ENCODE data around the gene ATP8A2.
A peak's percentile ranks its signal among the peaks of the same experiment; 100 is the strongest.
"Not testable (repeated sequence)": the region's sequence is repeated elsewhere in the genome, so short reads cannot be mapped to it uniquely, and the experiment has no call there.

Gene ATP8A2

DNA sequence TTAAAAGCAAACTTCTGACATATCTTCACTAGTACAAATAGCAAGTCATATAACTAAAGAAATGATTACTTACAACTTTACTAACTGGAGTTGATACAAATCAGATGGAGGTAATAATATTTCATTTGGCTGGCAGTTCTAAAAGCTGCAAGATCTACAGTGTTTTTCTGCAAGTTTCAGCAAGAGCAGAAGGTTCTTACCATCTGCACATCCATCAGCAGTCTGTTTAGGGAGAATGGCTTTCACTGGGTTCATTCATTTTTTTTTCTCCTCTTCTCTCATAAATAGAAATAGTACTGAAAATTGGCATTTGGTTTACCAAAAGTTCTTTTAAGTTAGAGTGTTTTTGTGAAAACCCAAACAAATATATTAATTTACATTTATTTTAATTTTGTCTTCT, 683.1 kb downstream of the ATP8A2 start:
- H3K4me1 Mint-ChIP-seq = peaks cover 29% of the 10 kb centered on the region
- H3K27ac Mint-ChIP-seq = no peak overlapping the region
- H3K36me3 Mint-ChIP-seq (ENCODE audit: low read depth) = no peaks in the 10 kb centered on the region
- H3K4me3 Mint-ChIP-seq = no peak overlapping the region
- no peak for TF ChIP-seq CTCF (IDR thresholded peaks at IDR 0.05)
- H3K9me3 Mint-ChIP-seq = no peaks in the 10 kb centered on the region
- H3K27me3 Mint-ChIP-seq (ENCODE audit: low read depth, poor library complexity) = peaks cover 48% of the 10 kb centered on the region
- DNase-seq = no peak

DNA sequence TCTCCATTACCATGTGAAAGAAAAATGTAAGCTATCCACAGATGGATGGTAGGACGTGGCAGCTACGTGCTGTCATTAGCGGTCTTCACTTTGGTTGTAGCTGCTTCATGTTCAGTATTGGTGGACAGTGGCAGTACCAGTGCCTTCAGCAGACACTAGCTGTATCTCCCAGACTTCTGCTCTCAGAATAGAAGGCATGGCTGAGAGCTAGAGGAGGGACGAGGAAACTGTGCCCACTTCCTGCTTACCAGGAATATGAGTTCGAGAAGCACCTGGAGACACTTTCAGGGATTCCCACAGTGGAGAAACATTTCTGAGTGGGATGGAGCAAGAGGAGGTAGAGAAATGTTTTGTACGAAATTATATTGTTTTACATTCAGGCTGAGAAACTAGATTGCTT, 686.9 kb downstream of the ATP8A2 start:
- DNase-seq = no peak
- H3K4me1 Mint-ChIP-seq = peaks cover 54% of the 10 kb centered on the region
- no peaks in the 10 kb centered on the region for H3K9me3 Mint-ChIP-seq
- H3K36me3 Mint-ChIP-seq (ENCODE audit: low read depth) = no peaks in the 10 kb centered on the region
- TF ChIP-seq CTCF (IDR thresholded peaks at IDR 0.05) = no peak
- H3K4me3 Mint-ChIP-seq = no peak overlapping the region
- no peak overlapping the region for H3K27ac Mint-ChIP-seq
- peaks cover 28% of the 10 kb centered on the region for H3K27me3 Mint-ChIP-seq (ENCODE audit: low read depth, poor library complexity)

DNA sequence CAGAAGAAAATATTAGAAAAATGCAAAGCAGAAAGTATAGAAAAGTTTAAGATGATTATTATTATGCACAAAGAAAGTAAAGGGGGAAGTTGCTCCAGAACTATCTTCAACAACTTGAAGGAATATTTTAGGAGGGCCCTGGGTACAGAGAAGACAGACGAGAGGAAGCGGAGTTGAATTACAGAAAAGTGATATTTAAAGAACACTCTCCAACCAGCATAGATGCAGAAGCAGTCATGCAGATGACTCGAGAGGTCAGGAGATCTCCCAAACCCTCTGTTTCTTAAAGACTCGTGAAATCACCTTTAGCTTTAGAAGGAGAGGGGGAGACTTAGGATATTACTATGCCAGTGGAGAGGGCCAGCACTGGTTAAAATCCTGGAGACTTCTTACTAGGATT, 688.6 kb downstream of the ATP8A2 start:
- Mint-ChIP-seq H3K9me3 (no peaks in the 10 kb centered on the region), H3K36me3 (ENCODE audit: low read depth) (no peaks in the 10 kb centered on the region), H3K4me1 (peaks cover 54% of the 10 kb centered on the region), H3K4me3 (peak overlapping the region; percentile 49), H3K27me3 (ENCODE audit: low read depth, poor library complexity) (peaks cover 26% of the 10 kb centered on the region), H3K27ac (peak overlapping the region; percentile 4)
- no peak for TF ChIP-seq CTCF (IDR thresholded peaks at IDR 0.05)
- DNase-seq = no peak

- Mint-ChIP-seq H3K27ac (no peak overlapping the region), H3K4me3 (peak overlapping the region; percentile 33), H3K36me3 (ENCODE audit: low read depth) (no peaks in the 10 kb centered on the region), H3K4me1 (peaks cover 54% of the 10 kb centered on the region), H3K27me3 (ENCODE audit: low read depth, poor library complexity) (peaks cover 20% of the 10 kb centered on the region), H3K9me3 (no peaks in the 10 kb centered on the region)
- DNase-seq = no peak
- TF ChIP-seq CTCF (IDR thresholded peaks at IDR 0.05) = no peak
These were observed 689.5 kb downstream of the ATP8A2 start for GRCh38 chr13:26061256-26061655.

DNA sequence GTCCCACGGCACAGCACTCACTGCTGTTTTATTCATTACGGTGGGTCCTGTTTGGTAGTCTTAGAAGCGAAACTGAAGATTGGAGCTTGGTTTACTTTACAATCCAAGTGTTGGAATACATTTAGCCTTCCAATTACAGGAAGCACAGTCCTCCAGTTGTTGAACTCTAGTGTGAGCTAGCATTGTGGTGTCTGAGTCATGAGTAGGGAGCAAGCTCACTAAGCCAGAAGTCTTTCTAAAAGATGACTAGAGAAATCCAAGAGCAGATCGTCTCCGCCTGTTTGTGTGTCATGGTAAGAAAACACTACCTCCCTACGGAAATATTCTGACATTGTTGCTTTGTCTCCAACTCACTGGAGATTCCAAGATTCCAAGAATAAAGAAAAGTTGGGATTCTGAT, 690.2 kb downstream of the ATP8A2 start:
- H3K4me1 Mint-ChIP-seq = peaks cover 53% of the 10 kb centered on the region
- H3K36me3 Mint-ChIP-seq (ENCODE audit: low read depth) = no peaks in the 10 kb centered on the region
- H3K27ac Mint-ChIP-seq = peak overlapping the region; percentile 76
- no peak for TF ChIP-seq CTCF (IDR thresholded peaks at IDR 0.05)
- H3K4me3 Mint-ChIP-seq = no peak overlapping the region
- H3K27me3 Mint-ChIP-seq (ENCODE audit: low read depth, poor library complexity) = peaks cover 13% of the 10 kb centered on the region
- no peaks in the 10 kb centered on the region for H3K9me3 Mint-ChIP-seq
- DNase-seq = no peak

GRCh38 chr13:26062853-26063444, 691.2 kb downstream of the ATP8A2 start:
- DNase-seq = peak; percentile 30
- no peaks in the 10 kb centered on the region for H3K9me3 Mint-ChIP-seq
- H3K4me1 Mint-ChIP-seq = peaks cover 45% of the 10 kb centered on the region
- TF ChIP-seq CTCF (IDR thresholded peaks at IDR 0.05) = peak; percentile 69
- no peak overlapping the region for H3K4me3 Mint-ChIP-seq
- no peaks in the 10 kb centered on the region for H3K36me3 Mint-ChIP-seq (ENCODE audit: low read depth)
- H3K27me3 Mint-ChIP-seq (ENCODE audit: low read depth, poor library complexity) = peaks cover 6% of the 10 kb centered on the region
- H3K27ac Mint-ChIP-seq = no peak overlapping the region

DNA sequence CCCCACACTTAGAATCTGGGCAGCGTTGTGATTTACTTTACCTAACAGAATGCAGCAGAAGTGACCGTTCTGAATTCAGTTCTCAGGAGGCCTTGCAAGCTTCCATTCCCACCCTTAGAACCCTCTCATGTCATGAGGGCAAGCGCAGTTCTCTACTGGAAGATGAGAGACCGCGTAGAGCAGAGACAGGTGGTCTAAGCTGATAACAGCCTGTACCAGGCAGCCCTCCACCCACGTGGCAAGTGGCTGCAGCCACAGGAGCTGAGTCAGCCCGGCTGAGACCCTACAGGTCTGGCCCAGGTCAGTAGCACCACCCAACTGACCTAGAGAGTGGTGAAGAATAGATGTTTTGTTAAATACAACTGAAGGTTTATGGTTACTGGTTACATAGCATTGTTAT, 694.7 kb downstream of the ATP8A2 start:
- H3K4me3 Mint-ChIP-seq; H3K27ac Mint-ChIP-seq; H3K9me3 Mint-ChIP-seq; H3K36me3 Mint-ChIP-seq (ENCODE audit: low read depth); DNase-seq: not testable (repeated sequence)
- Mint-ChIP-seq H3K27me3 (ENCODE audit: low read depth, poor library complexity) (peaks cover 16% of the 10 kb centered on the region), H3K4me1 (peaks cover 16% of the 10 kb centered on the region)

Data from nephron progenitor cell (in vitro differentiated cells).